Activated CD8-positive, alpha-beta memory T cell treated with anti-CD3 and anti-CD28 coated beads, Interleukin-2, amount 50 U/mL, for 1 hour (primary cell): ENCODE measurements around the gene GABBR2.

Experiments
- DNase-seq: peaks from one replicate; pipeline ENCODE4 v3.0.0-alpha.2; 2020; ENCODE audit errors: extremely low read depth

Gene GABBR2

DNA sequence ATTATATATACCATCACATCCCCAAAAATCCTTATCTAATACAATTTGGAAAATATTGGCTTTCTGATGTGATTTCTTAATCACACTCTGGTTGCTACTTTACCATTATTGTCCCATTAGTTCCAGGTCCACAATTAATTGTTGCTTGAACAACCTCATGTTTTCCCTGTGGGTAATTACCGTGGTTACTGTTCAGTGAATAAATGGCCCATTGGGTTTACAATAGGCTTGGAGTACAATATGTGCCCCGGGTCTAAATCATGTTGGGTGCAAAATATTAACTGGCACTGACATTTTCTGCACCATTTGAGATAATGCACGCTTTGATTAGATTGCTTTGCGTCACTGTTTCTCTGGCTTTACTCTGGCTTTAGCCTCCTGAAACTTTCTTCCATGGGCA lies 163.7 kb downstream of the GABBR2 start:
- DNase-seq = no peak

DNA sequence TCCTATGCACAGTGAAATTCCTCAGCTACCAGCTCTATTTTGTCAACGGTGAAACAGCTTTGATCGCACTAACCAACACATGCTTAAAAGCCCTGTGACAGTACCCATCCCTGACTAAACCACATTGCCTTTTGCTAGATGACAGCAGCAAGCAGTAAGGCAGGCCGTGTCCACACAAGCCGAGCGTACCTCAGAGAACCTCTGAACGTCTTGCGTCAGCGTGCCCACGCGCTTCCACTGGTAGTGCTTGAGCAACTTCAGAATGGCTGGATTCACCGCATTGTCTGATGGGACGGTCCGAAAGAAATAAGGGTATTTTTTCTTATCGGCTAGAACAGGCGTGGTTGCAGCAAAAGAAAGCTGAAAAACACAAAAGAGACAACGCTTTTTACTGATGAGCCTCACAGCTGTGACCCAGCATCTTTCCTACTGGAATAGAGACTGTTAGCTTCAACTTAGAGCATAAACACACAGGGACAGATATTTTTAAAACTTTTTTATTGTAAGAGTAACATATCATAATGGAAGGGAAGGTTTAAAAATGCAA lies 167.0 kb downstream of the GABBR2 start:
- no peak for DNase-seq

DNA sequence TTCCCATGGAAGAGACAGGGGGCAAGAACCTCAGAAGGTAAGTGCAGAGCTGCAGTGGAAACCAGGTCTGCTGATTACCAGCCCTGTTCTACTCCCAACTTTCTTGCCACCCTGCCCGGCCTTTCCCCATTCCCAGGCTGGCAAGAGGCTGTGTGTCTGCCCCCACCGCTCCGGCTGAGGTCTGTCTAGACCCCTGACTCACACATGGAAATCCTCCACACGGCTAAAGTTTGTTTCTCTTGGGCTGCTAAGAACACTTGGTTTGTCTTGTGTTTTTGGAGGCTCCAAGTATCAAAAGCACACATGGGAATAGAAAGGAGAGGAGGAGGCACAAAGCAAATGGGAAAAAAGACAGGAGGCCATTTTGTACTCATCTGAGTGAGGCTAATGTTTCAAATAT lies 168.3 kb downstream of the GABBR2 start:
- DNase-seq = no peak

DNA sequence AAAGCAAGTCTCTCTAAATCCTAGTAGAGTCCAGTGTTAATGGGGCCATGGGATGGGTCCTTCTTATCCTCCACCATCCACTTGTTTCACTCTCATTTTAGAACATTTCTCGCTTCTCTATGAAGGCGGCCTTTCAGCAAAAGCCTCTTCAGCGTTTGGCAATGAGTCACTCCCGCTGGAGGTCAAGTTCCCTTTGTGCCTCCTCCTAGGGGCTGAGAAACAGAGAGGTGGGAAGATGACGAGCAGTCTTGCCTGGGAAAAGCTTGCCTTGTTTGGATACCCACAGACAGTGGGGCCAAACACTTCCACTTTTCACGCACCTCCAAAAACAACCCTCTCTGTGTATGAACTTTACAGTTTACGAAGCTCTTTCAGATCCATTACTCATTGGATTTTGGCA lies 168.8 kb downstream of the GABBR2 start:
- DNase-seq = no peak

DNA sequence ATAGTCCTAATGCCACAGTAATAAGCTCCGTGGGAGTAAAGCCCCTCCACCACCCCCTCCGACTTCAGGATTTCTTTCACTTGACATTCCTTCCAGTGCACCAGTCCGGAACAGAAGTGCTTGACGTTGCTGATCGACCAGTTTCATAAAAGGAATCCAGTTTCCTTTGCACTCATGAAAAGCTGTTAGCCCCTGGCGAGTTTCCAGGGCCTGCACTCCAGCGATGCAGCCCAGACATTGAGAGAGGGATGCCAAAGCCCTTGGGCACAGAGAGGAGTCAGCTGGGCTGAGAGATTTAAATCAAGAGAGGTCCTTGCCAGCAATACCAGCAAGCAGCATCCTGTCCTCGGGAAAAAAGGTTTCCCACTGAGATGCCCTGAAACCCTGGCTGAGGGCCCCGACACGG lies 170.1 kb downstream of the GABBR2 start:
- no peak for DNase-seq

DNA sequence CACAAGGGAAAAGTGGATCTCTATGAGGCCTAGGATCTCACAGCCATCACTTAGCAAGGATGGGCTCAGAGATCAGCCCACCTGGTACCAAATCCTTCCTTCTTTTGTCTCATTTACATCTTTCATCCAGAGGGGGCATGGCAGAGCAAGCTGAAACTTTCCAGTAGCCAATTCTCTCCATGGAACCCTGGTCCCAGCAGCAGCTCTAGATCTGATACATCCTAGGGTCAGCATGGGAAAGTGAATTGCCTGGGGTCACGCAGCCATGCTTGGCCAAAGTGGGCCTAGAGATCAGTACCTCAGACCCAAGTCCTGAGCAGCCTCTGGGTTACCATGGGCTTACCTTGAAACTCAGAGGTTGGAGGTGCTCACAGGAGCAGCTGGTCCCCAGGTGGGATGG lies 170.5 kb downstream of the GABBR2 start:
- no peak for DNase-seq

DNA sequence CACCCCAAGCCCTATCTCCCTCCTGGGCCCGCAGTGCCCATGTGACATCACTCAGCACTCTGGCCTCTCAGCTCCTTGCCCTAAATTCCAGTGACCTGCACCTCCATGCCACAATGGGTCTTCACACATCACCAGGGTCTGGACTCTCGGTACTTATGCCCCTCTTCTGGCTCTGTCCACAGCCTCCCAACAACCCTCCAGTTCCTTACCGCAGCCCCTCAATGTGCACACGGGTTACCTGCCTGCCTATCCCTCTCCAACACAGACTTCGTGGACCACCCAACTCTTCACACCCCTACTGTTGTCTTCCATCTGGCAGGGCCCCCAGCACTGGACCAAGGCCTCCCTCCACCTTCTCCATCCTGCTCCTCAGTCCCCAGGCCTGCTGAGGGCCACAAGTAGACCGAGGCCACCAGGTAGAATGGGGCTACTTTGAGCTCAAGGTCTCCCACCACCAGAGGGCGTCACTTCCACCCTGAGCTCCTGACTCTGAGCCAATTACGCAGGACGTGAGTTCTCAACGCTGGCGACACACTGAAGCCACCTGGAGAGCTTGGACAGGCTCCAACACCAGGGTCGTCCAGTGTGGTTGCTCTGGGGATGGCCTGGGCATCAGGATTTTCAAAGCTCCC lies 172.1 kb downstream of the GABBR2 start:
- no peak for DNase-seq

DNA sequence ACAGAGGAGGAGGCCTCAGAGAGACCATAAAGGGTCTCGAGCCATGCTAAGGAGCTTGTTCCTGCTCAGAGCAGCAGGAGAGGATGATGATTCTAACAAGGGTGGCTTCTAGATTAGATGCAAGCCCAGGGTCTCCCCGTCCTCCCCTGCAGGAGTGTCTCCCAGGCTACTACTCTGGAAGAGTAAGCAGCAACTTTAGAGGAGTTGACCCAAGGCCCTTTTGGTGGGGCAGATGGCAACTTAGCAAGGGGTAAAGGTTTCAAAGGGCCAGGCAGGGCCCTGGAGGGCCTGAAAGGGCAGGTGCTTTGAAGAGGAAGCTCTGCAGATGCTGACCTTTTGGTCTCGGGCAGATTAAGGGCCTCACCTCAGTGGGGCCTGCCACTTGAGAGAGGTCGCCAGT lies 174.9 kb downstream of the GABBR2 start:
- DNase-seq = no peak

DNA sequence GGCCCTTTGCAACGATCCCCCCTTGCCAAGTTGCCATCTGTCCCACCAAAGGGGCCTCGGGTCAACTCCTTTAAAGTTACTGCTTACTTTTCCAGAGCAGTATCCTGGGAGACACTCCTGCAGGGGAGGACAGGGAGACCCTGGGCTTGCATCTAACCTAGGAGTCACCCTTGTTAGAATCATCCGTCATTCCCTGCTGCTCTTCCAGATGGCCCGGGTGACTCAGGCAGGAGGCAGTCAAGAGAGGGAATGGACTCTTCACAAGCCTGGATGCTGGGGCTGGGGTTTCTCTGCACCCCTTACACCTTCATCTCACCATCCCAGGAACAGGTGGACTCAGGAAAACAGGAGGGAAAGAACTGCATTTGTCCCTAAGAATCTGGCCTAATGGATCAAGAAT lies 175.6 kb downstream of the GABBR2 start:
- DNase-seq = no peak

DNA sequence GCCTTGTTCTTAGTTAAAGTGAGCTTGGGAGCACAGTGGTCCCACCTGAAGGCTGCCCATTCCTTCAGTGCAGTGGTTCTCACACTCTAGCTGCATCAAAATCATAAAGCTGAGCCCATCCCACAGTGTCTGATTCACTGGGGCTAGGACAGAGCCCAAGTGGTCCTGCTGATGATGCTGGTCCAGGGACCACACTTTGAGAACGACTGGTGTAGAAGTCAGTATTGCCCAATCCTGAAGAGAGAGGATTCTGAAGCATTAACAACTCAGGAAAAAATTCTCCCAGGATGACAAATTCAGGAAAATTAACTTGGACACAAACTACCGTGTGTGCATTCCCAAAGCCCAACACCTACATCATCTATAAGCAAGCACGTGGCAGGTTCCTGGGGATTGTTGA lies 176.2 kb downstream of the GABBR2 start:
- no peak for DNase-seq

DNA sequence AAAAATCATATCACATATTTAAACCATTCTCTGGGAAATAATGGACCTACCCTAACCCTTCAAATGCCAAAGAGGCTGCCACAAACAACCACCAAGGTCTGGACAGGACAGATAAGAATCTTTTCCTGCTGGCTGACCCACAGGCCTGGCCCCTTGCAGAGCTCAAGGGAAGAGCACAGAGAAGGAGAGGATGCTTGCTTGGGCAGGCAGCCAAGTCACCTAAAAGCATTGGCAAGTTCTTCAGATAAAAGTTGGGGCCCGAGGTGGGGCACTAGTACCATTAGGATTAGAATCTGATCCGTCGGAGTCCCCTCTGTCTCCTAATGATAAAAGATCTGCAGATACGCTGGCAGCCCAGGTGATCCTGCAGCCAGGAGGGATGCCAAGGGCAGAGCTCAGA lies 176.6 kb downstream of the GABBR2 start:
- no peak for DNase-seq

DNA sequence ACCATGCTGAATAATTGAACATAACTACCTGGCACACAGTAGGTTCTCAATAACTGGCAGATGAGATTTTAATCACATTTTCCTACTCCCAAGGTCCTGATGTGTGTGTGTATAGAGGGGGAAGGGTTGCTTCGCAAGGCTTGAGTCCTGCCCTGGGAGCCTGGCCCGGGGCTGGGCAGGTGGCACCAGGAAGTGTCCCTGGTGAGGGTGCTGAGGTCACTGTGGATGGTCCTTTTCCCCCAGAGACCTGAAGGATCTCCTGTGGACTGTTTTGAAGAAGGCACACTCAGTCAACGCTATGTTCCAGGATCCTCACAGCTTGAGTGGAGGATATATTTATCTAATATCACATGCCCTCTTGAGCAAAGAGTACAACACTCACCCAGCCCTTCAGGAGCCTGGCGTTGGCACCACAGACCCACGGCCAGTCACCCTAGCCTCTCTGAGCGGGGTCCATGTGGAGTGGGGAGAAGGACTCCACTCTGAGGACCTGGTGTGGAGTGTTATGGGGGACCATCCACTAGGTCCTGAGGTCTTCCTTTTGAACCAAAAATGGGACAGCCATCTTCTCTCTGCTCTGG lies 177.8 kb downstream of the GABBR2 start:
- no peak for DNase-seq

DNA sequence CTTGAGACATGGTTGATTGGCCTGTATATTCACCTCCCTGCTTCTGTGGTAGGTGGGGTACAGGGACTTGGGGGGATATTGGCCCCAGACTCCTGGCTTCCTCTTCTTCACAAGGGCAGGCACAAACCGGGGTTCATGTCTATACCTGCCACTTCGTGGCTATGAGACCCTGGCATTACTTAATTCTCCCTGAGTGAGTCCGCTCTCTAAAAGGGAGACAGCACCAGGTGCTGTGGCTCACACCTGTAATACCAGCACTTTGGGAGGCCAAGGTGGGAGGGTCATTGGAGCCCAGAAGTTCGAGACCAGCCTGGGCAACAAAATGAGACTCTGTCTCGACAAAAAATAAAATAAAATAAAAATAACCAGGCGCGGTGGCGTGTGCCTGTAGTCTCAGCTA lies 178.5 kb downstream of the GABBR2 start:
- no peak for DNase-seq

DNA sequence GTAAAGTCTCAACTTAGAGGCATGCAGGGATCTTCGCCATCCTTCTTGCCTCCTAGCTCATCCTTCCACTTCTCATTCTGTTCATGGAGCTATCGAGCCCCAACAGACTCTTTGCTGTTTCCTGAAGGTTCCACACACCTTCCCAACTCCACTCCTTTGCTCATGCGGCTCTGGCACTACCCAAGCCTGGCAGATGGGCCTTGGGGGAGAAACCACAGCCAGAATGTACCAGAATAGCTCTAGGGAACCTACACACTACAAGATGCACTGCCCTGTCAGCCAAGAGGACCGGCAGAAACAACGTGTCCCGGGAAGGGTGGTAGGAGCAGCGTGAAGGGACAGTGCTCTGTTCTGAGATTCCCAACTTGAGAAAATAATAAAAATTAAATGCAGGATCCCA lies 178.9 kb downstream of the GABBR2 start:
- DNase-seq = no peak

DNA sequence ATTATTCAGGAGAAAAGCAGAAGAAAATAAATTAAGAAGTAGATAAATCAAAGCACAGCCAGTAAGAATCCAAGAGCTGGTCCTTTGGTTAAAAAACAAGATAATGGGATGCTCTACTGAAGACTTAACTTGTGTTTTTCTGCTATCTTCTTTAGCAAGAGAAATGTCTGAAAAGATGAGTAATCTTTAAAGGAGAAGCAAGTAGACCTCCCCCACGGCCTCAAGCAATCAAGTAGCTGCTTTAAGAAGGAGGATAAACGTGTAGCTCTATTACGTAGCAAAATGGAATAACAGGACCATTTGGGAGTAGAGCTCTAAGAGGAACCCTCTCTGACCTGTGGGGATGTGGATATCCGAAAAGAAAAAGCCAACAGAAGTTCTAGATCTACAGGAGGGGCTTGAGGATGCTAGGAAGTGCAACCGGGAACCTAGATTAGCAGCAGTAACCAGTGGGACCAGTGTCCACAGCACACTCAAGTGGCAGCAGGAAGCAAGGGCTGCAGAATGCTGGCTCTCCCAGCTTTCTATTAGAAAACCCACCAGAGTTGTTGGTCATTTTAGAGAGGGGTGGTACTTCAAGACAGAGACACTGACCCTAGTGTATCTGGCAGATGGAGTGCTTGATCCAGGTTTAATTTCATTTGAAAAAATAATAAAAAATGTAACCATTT lies 185.4 kb downstream of the GABBR2 start:
- no peak for DNase-seq

DNA sequence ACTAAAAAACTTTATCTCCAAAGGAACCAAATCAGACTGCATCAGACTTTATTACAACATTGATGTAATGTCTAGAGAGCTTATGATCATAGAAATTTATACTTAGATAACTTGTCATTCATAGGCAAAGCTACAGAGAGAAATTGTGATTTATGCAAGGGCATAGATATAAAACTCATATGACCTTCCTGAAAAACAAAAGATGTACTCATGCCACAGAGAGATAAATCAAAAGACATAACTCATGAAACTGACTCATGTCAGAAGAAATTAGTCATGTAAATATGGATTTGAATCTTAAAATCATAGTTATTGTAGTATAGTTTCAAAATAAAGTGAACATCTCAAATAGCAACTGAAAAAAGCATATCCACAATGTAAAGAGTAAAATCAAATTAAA lies 186.2 kb downstream of the GABBR2 start:
- DNase-seq = no peak

DNA sequence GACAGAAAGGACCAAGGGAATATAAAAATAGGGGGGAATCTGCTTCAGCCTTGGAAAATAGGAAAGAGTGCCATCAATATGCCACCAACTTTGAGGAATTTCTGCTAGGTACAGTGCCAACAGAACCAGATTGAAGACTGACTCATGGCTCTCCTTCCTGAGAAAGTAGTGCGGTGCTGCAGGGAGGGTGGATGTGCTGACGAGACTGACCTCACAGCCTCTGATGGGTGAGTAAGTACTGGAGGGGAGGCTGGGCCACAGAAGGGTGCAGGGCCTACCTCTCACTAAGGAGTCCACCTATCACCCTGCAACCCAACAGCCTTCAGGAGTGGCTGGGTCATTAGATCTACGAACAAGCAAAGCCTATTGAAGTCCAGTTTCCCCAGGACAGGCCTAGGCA lies 187.6 kb downstream of the GABBR2 start:
- no peak for DNase-seq

DNA sequence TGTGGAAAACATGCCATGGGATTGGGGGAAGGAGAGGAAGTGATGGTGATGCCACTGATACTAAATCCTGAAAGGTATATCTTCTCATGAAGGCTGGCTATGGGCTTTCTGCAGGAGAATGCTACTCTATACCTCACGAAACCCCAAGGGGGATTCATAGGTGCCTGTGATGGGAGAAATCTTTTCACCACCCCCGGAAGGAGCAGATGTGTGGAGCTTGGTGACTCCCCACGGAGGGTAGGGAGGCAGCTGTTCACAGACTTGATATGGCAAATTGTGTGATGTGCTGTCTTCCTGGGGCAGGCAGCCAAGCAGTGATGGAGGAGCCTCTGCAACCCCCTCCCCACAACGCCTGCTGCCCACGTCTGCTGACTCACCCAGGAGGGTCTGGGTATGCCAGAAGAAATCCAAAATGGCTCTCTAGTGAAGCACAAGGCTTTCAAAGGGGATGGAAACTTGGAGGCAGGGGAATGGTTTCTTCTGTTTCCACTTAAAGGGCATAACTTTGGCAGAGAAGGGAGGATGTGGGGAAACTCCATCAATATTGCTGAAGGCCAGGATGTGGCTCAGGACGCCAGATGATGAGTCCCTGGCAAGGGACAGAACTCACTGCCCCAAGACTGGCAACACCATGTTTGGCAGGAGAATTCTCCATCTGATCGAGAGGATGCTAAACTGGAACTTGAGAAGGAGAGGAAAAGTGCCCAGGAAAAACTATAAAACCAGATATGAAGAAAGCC lies 188.3 kb downstream of the GABBR2 start:
- no peak for DNase-seq

DNA sequence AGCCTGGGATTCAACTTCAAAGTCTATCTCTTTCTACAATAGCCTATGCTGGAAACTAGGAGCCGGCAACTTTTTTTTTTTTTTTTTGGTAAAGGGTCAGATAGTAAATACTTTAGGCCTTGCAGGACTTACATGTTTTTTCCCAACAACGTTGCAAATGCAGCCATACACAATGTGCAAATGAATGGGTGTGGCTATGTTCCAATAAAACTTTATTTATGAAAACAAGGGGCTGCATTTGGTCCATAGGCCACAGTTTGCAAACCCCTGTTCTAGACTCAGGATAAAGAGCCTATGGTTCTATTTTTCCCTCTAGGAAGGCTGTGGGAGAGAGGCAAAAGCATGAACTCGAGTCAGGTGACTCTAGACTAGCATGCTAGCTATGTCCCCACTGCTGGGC lies 189.1 kb downstream of the GABBR2 start:
- no peak for DNase-seq

DNA sequence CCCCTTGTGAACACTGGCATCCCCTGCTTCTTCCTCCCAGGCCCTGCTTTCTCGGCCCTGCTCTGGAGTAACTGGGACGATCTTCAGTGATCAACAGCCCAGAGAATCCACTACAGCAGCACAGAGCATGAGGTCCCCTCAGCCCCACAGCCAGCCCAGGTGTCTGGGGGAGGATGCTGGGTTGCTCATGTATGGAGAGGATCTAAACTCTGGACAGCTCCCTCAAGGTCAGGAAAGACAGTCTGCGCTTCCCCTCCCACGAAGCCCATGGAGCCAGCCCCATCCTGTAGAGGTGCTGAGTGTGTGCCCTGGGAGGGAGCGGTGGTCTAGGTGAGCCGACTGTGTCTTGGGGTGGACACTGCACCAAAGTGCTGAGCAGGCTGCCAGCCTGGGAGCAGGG lies 190.2 kb downstream of the GABBR2 start:
- DNase-seq = no peak

DNA sequence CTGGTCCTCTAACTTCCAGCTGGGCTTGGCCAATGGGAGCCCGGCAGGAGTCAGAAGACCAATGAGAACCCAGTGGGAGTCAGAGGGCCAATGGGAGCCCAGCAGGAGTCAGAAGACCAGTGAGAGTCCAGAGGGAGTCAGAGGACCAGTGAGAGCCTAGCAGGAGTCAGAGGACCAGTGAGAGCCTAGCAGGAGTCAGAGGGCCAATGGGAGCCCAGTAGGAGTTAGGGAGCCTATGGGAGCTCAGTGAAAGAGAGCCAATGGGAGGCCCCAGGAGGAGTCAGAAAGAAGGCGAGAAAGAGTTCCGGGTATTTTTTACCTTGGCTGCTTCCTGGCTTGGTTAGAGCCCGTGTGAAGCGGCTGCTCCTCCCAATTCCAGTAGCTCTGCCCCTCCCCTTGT lies 191.0 kb downstream of the GABBR2 start:
- DNase-seq = no peak

DNA sequence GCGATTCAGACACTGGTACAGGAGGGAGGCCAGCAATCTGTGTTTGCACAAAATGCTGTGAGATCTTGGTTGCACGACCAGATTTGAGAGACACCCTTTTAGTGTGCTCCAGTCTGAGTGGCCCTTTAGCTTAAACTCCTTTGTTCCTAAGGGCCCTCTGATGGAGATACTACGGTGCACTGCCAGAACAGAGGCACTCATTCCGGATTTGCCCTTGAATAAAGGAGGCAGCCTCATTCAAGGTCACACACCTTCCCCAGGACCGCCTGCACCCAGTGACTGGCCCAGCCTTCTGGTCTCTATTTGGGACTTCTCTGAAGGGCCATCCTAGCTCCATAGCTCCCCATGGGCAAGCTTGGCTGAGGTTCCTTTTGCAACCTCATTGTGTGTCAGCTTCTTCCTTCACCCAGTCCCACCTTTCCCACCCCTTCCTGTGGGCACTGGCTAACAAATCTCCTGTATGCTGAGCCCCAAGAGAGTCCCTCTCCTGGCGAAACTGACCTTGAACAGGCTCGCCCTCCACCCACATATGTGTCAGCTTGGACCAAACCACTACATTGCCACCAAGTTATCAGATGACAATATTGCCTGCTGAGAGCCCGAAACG lies 191.7 kb downstream of the GABBR2 start:
- DNase-seq = no peak
